ENCODE results near the gene TENT4B.

The TENT4B gene

DNA sequence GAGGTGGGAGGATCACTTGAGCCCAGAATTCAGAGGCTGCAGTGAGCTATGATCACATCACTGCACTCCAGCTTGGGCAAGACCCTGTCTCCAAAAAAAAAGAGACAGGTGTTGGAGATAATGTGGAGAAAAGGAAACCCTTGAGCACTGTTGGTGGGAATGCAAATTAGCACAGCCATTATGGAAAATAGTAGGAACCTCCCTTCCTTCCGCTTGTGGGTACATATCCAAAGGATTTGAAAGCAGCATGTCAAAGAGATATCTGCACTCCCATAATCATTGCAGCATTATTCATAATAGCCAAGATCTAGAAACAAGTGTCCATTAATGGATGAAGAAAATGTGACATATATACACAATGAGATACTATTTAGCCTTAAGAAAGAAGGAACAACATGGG is 103.5 kb downstream of the TENT4B start:
- DNase-seq = no peak

DNA sequence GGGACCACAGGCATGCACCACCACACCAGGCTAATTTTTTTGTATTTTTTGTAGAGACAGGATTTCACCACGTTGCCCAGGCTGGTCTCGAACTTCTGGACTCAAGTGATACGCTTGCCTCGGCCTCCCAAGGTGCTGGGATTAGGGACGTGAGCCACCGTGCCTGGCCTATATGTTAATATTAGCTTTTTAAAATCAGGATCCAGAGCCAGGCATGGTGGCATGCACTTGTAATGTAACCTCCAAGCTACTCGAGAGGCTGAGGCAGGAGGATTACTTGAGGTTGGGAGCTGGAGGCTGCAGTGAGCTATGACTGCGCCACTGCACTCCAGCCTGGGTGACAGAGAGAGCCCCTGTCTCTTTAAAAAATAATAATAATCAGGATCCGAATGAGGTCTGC is 104.8 kb downstream of the TENT4B start:
- no peak for DNase-seq

DNA sequence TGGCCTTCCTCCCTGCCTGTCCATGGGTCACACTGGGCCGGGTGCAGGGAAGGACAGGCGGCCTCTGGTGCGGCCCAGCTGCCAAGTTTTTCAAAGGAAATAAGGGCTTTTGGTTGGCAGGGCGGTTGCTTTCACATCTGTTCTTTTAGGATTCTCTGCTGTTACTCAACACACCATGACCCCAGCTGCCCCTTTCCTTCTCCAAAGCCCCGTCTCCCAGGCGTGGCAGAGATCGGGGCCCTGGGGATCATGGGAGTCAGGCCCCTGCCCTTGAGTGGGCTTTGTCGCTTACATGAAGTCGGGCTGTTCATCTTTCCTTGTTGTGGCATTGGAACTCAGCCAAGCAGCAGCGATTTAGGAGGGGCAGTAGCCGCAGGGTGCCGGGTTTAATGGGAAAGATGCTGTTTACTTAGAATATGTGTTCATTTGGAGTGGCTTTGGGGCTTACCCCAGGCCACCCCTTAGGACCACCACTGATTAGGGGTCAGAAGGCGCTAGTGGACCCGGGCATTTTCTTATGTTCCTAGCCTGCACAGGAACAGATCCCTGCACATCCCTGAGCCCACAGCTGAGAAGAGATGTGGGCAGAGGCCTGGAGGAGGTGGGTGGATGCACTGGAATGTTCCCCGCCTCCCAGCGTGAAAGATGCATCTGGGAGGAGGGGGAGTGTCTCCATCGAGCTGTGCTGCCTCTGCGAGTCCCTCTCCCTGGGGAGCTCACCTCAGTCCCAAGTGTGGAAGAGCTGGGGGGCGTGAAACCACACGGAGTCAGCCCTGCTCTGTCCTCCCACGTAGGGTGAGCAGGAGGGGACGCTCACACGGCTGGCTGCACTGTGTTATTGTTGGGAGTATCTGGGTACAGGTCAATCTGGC is 106.5 kb downstream of the TENT4B start:
- DNase-seq = peak; percentile 51

DNA sequence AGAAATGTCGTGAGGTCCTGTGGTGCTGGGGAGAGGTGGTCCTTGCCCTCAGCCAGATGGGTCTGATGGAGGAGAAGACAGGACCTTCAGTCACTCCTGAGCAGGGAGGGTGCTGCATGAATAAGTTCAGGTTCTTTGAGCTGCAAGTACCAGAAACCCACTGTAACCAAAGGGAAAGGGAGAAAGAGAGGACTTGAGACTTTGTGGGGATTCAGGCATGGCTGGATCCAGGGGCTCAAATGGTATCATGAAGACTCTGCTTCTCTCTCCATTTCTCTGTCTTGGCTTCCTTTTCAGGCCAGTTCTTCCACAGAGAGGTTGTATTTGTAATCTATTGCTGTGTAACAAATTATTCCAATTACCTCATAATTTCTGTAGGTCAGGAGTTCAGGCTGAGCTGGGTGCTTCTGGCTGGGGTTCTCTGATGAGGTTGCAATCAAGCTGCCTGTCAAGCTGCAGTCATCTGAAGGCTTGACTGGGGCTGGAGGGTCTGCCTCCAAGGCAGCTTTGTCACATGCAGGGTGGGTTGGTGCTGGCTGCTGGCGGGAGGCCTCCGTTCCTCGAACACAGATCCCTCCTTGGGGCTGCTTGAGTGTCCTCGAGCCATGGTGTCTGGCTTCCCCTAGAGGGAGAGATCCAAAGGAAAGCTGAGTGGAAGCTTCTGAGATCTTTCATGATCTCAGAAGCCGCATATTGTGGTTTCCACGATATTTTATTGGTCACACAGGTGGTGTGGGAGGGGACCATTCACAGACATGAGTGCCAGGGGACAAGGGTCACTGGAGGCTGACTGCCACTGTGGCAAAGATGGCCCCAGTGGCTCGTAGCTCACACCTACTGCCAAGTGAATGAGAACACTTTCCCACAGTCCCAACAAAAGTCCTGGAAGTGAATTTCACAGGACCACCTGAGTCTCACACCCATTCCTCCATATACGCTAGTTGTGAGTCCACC is 107.4 kb downstream of the TENT4B start:
- DNase-seq = no peak

DNA sequence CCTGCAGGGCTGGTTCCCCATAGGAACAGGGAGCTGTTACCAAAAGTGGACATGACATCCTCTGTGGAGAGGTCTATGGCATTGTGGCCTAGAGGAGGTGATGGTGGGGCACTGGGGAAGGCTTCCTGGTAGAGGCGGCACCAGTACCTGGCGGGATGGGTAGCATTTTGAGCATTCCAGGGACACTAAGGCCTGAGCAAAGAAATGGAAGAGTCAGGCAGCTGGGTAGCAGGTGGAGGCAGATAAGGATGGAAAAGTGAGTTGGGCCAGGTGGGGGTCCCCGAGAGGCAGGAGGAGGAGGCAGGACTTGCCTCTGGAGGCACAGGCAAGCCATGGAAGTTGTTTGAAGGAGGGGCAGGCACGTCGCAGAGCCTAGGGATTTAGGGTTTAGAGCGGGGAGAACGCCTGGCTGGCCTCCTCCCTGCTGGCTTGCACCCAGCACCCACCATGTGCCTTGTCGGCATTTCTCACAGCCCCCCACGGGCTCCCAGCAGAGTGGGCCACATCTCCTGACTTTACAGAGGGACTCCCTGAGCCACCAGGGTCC is 108.1 kb downstream of the TENT4B start:
- no peak for DNase-seq

DNA sequence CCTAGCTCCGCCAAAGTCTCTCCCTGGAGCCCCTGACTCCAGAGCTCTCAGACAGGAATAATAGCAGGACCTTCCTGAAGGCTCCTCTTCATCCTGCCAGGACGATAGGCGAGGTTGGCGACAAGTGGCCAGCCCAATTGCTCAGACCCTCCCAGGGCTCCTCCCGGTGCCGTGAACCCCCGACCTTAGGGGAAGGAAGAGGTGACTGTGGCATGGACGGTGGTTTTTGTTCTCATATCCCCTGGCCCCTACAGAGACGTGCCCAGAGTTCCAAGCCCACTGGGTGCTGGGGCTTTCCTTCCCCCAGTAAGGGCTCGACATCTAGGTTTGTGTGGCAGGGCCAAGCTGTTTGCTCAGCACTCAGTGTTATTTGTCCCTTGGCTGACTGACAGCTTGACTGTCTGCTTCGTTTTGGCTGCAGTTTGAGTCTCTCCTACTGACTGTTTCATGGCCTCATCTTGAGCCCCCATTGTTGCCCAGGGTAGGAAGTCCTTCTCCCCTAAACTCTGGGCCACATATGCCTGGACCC is 108.7 kb downstream of the TENT4B start:
- DNase-seq = no peak

DNA sequence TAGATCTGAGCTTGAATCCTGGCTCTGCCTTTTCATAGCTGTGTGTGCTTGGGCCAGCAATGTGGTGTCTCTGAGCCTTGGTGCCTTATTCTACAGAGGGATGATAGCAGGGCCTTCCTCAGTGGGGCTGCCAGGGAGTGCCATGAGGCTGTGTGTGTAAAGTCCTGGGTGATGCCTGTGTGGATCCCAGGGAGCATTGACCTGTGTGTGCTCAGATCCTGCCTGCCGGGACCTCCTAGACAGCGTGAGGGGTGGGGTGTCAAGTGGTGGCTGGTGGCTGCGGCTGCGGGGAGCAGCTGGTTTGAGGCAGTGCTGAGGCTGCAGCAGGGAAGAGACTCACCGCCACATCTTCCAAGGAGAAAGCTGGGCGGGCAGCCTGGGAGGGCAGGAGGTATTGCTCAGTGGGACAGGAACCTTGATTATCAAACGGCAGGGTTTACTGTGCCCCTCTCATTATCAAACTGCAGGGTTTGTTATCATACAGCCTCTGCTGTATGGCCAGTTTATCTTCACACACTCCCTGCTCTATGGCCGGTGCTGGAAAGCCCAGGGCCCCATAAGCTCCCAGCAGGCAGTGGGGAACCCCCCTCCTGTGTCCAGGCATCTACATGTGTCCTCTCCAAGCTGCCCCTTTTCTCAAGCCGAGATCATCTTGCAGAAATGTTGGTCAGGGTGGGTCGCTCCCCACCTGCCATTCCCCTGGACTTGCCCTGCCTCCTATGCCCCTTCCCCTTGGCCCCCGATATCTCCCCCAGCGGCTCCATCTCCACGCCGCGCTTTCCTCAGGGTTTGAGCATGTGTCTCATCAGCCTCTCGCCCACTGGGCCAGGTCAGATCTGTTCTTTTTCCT is 110.2 kb downstream of the TENT4B start:
- DNase-seq = no peak

DNA sequence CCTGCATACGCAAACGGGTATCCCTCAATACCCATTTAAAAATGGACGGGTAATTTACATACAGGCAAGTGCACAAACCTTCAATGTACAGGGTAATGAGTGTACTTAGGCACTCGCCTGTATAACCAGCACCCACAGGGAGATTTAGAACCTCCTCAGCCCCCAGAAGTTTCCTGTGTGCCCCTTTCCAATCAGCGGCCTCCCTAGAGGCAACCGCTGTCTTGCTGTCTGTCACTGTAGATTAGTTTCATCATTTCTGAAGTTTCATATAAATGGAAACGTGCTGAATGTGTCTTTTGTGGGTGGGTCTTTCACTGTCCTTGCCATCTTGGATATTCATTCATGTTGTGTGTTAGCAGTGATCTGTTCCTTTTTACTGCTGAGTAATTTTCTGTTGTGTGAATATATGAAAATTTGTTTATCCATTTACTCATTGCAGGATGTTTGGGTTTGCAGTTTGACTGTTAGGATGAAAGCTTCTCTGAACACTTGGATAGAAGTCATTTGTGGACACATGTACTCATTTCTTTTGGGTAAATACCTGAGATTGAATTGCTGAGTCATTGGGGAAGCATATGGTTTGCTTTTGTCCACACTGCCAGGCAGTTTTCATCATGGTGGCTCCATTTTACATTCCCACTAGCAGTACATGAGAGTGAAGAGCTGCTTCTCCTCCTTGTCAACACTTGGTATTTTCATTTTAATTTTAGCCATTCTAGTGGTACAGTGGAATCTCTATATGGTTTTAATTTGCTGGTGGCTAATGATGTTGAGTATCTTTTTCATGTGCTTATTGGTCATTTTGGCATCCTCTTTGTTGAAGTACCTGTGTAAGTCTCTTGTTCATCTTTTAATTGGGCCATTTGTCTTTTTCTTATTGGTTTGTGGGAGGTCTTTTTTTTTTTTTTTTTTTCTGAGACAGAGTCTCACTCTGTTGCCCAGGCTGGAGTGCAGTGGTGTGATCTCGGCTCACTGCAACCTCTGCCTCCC is 111.1 kb downstream of the TENT4B start:
- DNase-seq = no peak

DNA sequence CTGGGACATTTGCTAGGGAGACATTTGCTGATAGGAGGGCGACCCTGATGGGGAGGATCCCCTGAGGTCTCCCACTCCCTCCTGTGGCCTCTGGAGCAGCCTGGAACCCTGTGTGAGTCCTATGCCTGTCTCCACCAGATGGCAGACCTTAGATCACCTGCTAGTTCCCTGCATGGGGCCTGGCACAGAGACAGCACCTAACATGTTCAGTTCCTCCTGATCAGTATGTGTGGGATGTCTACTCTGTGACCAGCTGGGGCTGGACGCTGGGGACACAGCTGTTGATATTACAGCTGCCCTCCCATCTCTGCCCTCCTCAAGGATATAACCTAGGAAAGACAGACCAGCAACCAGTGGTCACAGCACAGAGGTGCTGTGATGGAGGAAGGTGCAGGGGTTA is 112.2 kb downstream of the TENT4B start:
- DNase-seq = no peak

DNA sequence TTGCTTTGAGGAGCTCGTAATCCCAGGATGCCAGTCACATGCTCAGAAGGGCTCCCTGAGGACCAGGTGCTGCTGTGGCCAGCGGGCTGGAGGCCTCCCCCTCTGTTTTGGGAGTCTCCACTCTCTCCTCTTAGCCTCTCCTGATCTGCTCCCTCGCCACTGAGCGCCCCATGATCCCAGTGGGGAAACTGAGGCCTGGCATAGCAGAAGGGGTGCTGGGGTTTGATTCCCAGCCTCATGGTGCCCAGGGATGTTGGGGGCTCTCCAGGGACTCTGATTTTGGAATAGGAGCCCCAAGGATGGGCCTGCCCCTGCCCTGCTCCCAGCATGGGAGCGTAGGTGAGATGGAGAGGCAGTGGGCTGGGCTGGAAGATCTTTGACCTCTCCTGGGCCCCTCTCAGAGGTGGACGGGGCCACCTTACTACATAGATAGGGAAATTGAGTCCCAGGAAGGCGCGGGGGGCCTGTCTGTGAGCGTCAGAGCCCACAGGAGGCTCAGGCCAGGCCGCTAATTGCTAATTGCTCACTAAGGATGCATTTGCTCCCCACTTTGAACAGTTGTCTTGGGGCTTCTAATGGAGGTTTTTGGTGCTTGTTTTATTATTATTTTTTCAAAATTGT is 112.7 kb downstream of the TENT4B start:
- no peak for DNase-seq

DNA sequence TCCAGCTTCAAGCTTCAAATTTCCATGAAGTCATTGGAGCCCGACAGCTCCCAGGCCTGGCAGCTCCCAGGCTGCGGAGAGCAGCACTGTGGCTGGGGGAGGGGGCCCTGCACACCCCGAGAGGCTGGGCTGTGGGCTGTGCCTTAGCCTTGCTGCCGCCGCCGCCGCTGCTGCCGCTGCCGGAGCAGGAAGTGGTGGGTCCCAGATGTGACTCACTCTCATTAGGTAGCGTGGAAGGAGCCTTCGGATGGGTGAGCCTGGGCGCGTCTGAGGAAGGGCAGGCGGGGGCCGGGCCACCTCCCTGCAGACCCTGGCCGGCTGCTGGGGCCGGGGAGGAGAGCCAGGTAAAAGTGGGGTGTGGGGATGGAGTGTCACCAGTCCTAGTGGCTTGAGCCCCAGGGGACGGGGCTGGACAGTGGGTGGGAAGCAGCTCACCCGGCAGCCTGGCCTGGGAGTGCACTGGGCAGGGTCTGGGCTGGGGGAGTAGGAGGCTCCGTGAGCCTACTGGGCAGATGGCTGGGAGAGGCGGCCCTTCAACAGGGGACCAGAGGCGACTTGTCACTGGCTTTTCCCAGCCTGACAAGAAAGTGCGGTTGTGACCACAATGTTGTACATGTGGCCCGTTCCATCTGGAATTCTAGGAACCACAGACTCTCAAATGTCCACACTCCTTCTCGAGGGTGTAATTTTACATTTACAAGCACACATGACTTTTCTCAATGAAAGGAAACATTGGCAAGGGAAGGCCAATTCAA is 113.4 kb downstream of the TENT4B start, which contains the start of gene ADCY7:
Gene ADCY7 (plus strand): TSS at position 215 of the 755 bp plus-strand sequence. CDS start 21,629 bp downstream, outside the sequence.
- peak; percentile 62 for DNase-seq

DNA sequence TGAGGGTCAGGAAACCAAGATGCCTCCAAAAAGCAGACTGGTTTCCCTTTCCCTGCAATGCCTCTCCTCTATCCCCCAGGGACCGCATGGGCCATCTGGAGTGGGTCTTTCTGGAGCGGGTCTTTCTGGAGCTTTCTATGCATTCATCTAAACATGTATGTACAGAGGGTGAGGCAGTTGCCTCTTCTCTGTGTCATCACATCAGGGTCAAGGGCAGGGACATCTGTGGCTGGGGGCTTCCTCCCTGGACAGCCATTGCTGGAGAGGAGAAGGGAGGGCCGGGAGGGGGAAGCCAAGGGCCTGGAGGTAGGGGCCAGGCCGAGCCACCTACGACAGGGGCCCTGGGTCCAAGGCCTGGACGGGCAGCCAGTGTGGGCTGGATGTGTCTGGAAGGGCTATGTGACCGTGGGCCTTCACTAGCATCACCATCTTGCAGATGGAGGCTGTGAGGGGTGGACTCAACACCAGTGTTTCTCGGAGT is 114.1 kb downstream of the TENT4B start:
- no peak for DNase-seq

DNA sequence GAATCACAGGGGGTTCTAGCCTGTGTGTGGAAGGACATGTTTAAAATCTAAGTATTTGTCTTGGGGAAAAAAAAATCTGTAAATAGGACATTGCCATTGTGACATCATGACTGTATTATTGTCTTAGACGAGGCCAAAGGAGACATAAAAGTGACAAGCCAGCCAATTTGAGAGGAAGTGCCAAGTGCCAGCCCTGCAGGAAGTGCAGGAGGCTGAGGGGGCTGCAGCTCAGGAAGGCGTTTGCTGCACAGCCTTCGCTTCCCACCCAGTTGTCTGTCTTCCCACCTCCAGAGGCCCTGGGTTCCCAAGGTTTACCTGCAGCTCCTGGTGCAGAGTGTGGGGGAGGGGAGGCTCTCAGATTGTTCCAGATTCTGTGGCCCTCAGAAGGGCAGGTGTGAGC is 114.5 kb downstream of the TENT4B start:
- DNase-seq = no peak

DNA sequence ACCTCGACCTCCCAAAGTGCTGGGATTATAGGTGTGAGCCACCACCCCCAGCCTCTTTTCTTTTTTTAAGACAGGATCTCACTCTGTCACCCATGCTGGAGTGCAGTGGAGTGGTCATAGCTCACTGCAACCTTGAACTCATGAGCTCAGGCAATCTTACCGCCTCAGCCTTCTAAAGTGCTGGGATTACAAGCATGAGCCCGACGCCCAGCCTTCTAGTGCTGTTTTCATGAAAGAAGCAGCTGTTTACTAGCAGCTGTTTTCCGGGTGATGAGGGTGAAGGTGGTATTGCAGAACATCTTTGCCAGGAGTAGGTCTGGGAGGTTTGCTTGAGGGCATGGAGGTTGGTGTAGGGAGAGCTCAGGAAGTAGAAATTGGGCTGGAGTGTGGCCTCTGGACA is 115.2 kb downstream of the TENT4B start:
- no peak for DNase-seq

DNA sequence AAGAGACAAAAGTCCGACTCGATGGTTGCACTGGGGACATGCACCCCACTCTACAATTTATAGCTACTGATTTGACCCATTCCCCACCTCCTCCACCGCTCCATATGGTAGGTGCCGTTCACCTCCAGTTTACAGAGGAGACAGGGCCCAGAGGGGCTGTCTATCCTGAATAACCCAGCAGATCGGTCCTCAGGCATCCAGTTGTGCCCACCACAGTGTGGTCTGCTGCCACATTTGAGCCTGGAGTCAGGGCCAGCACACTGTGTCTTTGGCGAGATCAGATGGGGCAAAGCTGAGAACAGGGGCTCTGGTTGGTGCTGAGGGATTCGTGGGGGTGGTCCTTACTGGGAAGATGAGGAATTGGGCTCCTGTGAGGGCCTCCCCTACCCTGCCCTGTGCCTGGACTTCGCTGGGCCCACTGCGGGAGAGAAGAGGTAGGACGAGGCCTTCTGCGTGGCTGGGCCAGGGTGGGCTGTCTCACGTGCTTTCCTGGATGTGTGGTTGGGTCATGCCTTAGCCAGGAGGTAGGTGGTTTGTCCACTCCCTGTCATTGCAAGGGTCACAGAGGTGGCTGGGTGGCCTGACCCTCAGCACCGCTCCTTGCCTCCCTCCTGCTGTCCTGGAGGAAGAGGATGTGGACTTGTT is 116.1 kb downstream of the TENT4B start:
- no peak for DNase-seq

DNA sequence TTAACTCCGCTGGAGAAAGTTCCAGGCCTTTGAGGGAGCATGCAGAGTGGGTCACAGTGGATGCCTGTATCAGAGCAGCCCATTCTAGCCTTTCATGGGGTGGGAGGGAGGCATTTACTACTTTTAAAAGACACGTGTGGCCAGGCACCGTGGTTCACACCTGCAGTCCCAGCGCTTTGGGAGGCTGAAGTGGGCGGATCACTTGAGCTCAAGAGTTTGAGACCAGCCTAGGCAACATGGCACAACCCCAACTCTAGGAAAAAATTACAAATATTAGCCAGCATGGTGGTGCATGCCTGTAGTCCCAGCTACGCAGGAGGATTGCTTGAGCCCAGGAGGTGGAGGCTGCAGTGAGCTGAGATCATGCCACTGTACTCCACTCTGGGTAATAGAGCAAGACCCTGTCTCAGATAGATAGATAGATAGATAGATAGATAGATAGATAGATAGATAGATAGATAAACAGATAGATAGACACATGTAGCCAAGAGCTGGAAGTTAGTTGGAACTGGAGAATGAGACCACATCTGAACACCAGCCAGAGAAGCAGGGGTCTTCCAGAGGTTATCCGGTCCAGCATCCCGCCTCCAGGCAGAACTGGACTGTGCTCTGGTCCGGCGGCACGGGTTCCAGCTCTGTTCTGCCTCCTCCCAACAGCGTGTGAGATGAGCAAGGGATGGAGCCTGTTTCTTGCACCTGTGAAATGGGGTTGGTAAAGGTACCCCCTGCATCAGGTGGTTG is 116.8 kb downstream of the TENT4B start:
- DNase-seq = no peak

DNA sequence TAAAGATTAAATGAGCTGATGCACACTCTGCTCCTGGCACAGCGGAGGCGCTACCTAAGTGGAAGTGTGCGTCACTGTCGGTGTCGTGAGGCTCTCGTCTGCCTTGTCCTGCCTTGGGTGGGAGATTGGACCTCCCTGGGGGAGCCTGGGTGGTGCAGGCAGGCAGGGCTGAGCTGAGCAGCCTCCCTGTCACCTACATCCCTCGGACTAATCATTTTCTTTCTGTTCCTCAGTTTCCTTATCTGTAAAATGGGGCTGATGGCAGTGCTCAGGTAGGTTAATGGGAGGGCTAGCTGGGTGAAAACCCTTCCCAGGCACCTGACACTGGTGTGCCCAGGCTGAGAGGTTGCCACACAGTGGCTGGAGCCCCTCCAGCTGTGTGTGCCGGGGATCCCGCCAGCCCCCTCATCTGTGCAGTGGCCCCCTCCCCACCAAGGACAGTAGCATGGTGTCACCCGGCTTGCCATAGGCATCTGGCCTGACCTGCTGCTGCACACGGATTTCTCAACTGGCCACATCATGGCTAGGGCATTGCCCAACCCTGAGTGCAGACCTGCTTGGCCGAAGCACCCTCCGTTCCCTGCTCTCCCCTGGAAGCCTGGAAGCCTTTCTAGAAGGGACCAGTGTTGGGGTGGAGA is 117.5 kb downstream of the TENT4B start:
- no peak for DNase-seq
